Measurements from ENCODE around the gene NR2C2. TPM values are rescaled to one million over a fixed set of nuclear protein-coding genes. Genes with fewer than 3 reads are reported as not detected.
A peak's percentile ranks its signal among the peaks of the same experiment; 100 is the strongest.

The NR2C2 gene
- total RNA-seq, 1 donor from 2014 or later, result 57.5 TPM

GRCh38 chr3:15044326-15044725 is 96.9 kb downstream of the NR2C2 start:
- DNase-seq, result no peak
- Mint-ChIP-seq H3K9me3 (ENCODE audit: unreplicated experiment) (peaks cover 3% of the 10 kb centered on the region), H3K4me3 (ENCODE audit: unreplicated experiment) (no peak overlapping the region), H3K4me1 (ENCODE audit: low read depth, unreplicated experiment) (peaks cover 2% of the 10 kb centered on the region), H3K27me3 (ENCODE audit: unreplicated experiment) (peaks cover 4% of the 10 kb centered on the region), H3K27ac (ENCODE audit: unreplicated experiment) (no peak overlapping the region), H3K36me3 (ENCODE audit: unreplicated experiment) (no peaks in the 10 kb centered on the region)
- TF ChIP-seq CTCF (IDR thresholded peaks at IDR 0.05; ENCODE audit: partially characterized antibody, unreplicated experiment), result no peak

DNA sequence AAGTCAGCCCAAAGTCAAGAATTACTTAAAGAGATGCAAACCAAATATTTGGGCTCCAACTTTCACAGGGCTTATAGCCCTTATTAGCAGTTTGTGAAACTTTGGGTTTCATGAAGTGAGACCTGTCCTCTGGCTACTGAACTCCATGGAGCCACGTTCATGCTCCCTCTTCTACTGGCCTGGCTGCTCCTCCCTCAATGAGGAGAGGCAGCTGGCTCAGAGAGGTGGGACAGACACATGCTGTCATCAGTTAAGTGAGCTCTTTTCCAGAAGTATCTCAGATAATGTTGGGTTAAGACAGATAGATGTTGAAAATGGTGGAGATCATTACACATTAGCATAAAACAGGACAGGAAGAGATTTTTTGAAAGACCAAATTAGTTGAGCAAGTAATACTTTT is 98.3 kb downstream of the NR2C2 start:
- H3K27ac Mint-ChIP-seq (ENCODE audit: unreplicated experiment), result no peak overlapping the region
- no peak for TF ChIP-seq CTCF (IDR thresholded peaks at IDR 0.05; ENCODE audit: partially characterized antibody, unreplicated experiment)
- no peak overlapping the region for H3K4me3 Mint-ChIP-seq (ENCODE audit: unreplicated experiment)
- H3K27me3 Mint-ChIP-seq (ENCODE audit: unreplicated experiment), result peaks cover 4% of the 10 kb centered on the region
- H3K9me3 Mint-ChIP-seq (ENCODE audit: unreplicated experiment), result peaks cover 3% of the 10 kb centered on the region
- no peaks in the 10 kb centered on the region for H3K4me1 Mint-ChIP-seq (ENCODE audit: low read depth, unreplicated experiment)
- no peak for DNase-seq
- no peaks in the 10 kb centered on the region for H3K36me3 Mint-ChIP-seq (ENCODE audit: unreplicated experiment)

- Mint-ChIP-seq H3K27me3 (ENCODE audit: unreplicated experiment) (peaks cover 4% of the 10 kb centered on the region), H3K36me3 (ENCODE audit: unreplicated experiment) (no peaks in the 10 kb centered on the region), H3K4me1 (ENCODE audit: low read depth, unreplicated experiment) (peaks cover 21% of the 10 kb centered on the region), H3K9me3 (ENCODE audit: unreplicated experiment) (peaks cover 3% of the 10 kb centered on the region), H3K27ac (ENCODE audit: unreplicated experiment) (no peak overlapping the region), H3K4me3 (ENCODE audit: unreplicated experiment) (no peak overlapping the region)
- TF ChIP-seq CTCF (IDR thresholded peaks at IDR 0.05; ENCODE audit: partially characterized antibody, unreplicated experiment), result no peak
- no peak for DNase-seq
These were observed 102.2 kb downstream of the NR2C2 start for GRCh38 chr3:15049584-15049983.

DNA sequence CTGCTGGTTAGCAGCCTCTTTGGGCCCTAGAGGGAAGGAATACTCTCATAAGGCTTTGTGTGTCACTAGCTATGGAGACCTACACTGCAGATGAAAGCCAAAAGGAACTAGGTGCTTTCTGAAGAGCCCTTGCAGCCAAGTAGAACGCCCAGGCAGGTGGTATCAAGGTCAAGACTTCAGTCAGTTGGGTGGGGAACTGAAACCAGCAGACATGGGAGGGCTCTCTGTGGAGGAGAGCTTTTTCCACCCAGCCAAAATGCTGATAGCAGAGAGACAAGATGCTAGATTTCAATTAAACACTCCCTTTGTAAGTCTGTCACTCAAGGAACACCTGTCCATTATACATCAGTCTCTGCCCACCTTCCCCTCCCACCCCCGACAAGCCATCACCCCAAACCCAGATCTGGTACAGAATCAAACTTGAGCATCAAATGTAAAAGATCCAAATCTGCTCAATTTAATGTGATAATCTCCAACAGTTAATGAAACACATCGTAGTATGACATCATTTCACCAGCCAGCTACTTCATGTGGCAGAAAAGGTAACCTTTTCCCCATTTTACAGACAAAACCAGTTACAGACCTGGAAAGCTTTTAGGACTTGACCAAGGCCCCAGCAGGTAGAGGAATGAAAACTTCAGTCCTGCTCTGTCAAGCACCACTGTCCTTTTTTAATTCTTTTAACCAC is 103.2 kb downstream of the NR2C2 start:
- no peak for TF ChIP-seq CTCF (IDR thresholded peaks at IDR 0.05; ENCODE audit: partially characterized antibody, unreplicated experiment)
- H3K27ac Mint-ChIP-seq (ENCODE audit: unreplicated experiment), result no peak overlapping the region
- peaks cover 6% of the 10 kb centered on the region for H3K27me3 Mint-ChIP-seq (ENCODE audit: unreplicated experiment)
- H3K9me3 Mint-ChIP-seq (ENCODE audit: unreplicated experiment), result peaks cover 5% of the 10 kb centered on the region
- DNase-seq, result no peak
- peaks cover 21% of the 10 kb centered on the region for H3K4me1 Mint-ChIP-seq (ENCODE audit: low read depth, unreplicated experiment)
- H3K36me3 Mint-ChIP-seq (ENCODE audit: unreplicated experiment), result no peaks in the 10 kb centered on the region
- H3K4me3 Mint-ChIP-seq (ENCODE audit: unreplicated experiment), result no peak overlapping the region

DNA sequence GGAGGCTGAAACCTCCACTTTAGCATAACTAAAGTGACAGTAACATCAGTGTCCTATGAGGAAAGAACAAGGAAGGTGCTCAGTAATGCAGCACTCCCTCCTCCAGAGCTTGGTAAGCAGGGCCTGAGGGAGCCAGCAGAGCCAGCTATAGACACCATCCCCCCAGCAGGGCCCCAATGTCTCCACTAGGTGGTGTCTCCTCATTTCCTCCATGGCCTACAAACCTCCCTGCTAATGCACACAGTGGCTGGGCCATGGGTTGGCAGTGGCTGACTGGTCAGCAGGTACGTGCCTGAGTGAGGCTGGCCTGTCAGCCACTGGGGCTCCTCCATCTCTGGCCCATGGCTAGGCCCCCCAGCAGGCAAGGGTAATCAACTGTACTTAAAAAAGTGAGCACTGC is 104.1 kb downstream of the NR2C2 start:
- Mint-ChIP-seq H3K27ac (ENCODE audit: unreplicated experiment) (peak overlapping the region; percentile 86), H3K36me3 (ENCODE audit: unreplicated experiment) (no peaks in the 10 kb centered on the region), H3K4me1 (ENCODE audit: low read depth, unreplicated experiment) (peaks cover 21% of the 10 kb centered on the region), H3K9me3 (ENCODE audit: unreplicated experiment) (peaks cover 5% of the 10 kb centered on the region), H3K4me3 (ENCODE audit: unreplicated experiment) (no peak overlapping the region), H3K27me3 (ENCODE audit: unreplicated experiment) (peaks cover 5% of the 10 kb centered on the region)
- TF ChIP-seq CTCF (IDR thresholded peaks at IDR 0.05; ENCODE audit: partially characterized antibody, unreplicated experiment), result peak; percentile 73
- DNase-seq, result peak; percentile 72
